Neural cell (in vitro differentiated cells): ENCODE results near the gene CORO2A.

ENCODE experiments used
- CTCF ChIP-seq: fragments of 450-650 bp; IDR thresholded peaks from 2 replicates; pipeline ENCODE4 v1.5.1; 2014; ENCODE audit warnings: antibody characterized with exemption, mild to moderate bottlenecking, moderate library complexity; ENCODE audit not compliant: poor library complexity, severe bottlenecking
- SMC3 ChIP-seq: fragments of 450-650 bp; conservative IDR thresholded peaks from 2 replicates; pipeline ENCODE4 v1.6.1; 2014; ENCODE audit warnings: antibody characterized with exemption, mild to moderate bottlenecking, moderate library complexity; ENCODE audit not compliant: poor library complexity

- no peak for TF ChIP-seq SMC3
- no peak for TF ChIP-seq CTCF
Measured at GRCh38 chr9:98099346-98099745, 93.1 kb downstream of the CORO2A start.
